NOMO-1 (cell line): ENCODE data around the gene LEMD1.

ENCODE experiments used
- DNase-seq, 2 experiments: peaks; one replicate each; lab custom pipeline; 2025; ENCODE audit not compliant: unreplicated experiment in 2 of 2; lab: John Stamatoyannopoulos, UW

Gene LEMD1

GRCh38 chr1:205421798-205422197 is at the start of gene LEMD1:
Gene LEMD1 (minus strand): TSS chr1:205422056. CDS start chr1:205420536, 1,520 bp downstream.
- no peak for DNase-seq

- no peak for DNase-seq
Measured at GRCh38 chr1:205470131-205470530, 48.3 kb upstream of the LEMD1 start.

GRCh38 chr1:205466595-205467220 is 44.9 kb upstream of the LEMD1 start:
- DNase-seq = no peak

- no peak for DNase-seq
Measured at GRCh38 chr1:205465392-205465791, 43.5 kb upstream of the LEMD1 start.

- DNase-seq = peak in 1 of 2 experiments; percentile 33
Measured at GRCh38 chr1:205458777-205459566, 37.1 kb upstream of the LEMD1 start.

- no peak for DNase-seq
Measured at GRCh38 chr1:205456868-205457745, 35.3 kb upstream of the LEMD1 start.

GRCh38 chr1:205456383-205456867 is 34.6 kb upstream of the LEMD1 start:
- no peak for DNase-seq

GRCh38 chr1:205455581-205456382 is 33.9 kb upstream of the LEMD1 start, which contains the start of gene BLACAT1:
Gene BLACAT1 (minus strand): TSS chr1:205456045.
- DNase-seq = no peak

- no peak for DNase-seq
Measured at GRCh38 chr1:205454903-205455335, 33.1 kb upstream of the LEMD1 start.

GRCh38 chr1:205453466-205453865 is 31.6 kb upstream of the LEMD1 start:
- no peak for DNase-seq

- no peak for DNase-seq
Measured at GRCh38 chr1:205452933-205453332, 31.1 kb upstream of the LEMD1 start.

- no peak for DNase-seq
Measured at GRCh38 chr1:205452364-205452763, 30.5 kb upstream of the LEMD1 start.

- DNase-seq = no peak
Measured at GRCh38 chr1:205451759-205452164, 29.9 kb upstream of the LEMD1 start.

- DNase-seq = no peak
Measured at GRCh38 chr1:205451202-205451601, 29.3 kb upstream of the LEMD1 start.

- no peak for DNase-seq
Measured at GRCh38 chr1:205450448-205450847, 28.6 kb upstream of the LEMD1 start.

- no peak for DNase-seq
Measured at GRCh38 chr1:205449750-205450443, 28.0 kb upstream of the LEMD1 start.

- no peak for DNase-seq
Measured at GRCh38 chr1:205449254-205449749, 27.4 kb upstream of the LEMD1 start.

GRCh38 chr1:205448540-205449253 is 26.8 kb upstream of the LEMD1 start:
- DNase-seq = no peak
